AG10803 (cell line): ENCODE data around the gene TTI1.

Experiments
- DNase-seq: peaks from one replicate; pipeline ENCODE4 v3.0.0; 2010; ENCODE audit warnings: low read depth
- H3K4me3 ChIP-seq: 2 replicates; pipeline ENCODE4 v1.5.1; 2011; ENCODE audit warnings: mild to moderate bottlenecking, low read length, control low read depth
- CTCF ChIP-seq: conservative IDR thresholded peaks from 2 replicates; pipeline ENCODE4 v1.5.1; 2011; ENCODE audit warnings: mild to moderate bottlenecking, low read length, control low read depth, inconsistent platforms

The TTI1 gene

DNA sequence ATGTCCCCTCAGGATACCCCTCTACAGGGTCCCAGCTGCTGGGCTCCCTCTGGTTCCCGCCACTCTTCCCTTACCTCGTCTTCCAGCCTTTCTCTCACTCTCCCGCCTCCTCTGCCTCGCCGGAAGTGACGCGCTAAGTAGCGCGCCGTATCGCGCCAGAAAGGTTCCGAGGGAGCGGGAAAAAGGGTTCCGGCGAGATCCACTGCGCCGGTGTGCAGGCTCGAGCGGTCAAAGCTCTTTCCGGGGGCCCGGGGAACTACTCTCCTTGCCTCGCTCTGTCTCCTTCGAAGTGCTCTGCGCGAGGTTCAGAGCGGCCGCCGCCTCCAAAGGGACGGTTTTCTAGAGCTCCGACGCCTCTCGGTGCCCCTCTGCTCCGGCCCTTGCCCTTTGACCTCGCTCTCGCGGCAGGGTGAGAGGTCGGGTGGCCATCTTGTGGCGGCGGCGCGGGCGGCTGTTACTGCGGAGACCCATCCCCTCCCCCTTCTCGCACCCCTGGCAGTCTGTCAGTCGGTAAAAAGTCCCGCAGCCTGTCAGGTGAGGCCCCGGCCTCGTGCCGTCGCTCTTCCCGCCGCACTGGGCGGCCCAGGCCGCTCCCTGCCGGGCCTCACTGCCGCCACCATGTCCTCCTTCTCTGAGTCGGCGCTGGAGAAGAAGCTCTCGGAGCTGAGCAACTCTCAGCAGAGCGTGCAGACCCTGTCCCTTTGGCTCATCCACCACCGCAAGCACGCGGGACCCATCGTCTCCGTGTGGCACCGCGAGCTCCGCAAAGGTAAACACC lies at the start of gene TTI1, which contains the start of gene RPRD1B:
Gene TTI1 (minus strand): TSS at position 127 of the 778 bp plus-strand sequence. CDS start 19,640 bp downstream, outside the sequence.
Gene RPRD1B (plus strand): TSS at position 417 of the 778 bp plus-strand sequence. CDS start 202 bp downstream, at position 619.
- H3K4me3 ChIP-seq: peak within 1 kb of the TSS; percentile 98
- no peak for TF ChIP-seq CTCF
- peak; percentile 76 for DNase-seq

GRCh38 chr20:38082894-38083293 lies 49.6 kb upstream of the TTI1 start:
- TF ChIP-seq CTCF: no peak
- H3K4me3 ChIP-seq: no peak overlapping the region
- DNase-seq: no peak

GRCh38 chr20:38081575-38081974 lies 48.3 kb upstream of the TTI1 start:
- no peak overlapping the region for H3K4me3 ChIP-seq
- no peak for DNase-seq
- TF ChIP-seq CTCF: no peak

GRCh38 chr20:38079353-38079752 lies 46.1 kb upstream of the TTI1 start:
- no peak overlapping the region for H3K4me3 ChIP-seq
- no peak for DNase-seq

DNA sequence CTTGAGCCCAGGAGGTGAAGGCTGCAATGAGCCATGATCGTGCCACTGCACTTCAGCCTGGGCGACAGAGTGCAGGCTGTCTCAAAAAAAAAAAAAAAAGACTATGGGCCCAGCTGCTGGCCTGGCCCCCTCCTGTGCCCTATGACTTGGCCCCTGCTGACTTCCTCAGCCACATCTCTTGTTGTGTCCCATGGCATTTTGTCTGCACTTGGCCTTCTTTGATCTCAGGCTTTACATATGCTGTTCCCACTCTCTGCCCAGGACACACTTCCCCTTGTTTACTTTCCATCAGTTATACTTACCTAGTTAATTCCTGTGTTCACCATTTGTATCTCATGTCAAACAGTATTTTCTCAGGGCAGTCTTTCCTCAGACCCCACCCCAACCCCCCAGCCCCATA lies 44.8 kb upstream of the TTI1 start:
- no peak for DNase-seq
- H3K4me3 ChIP-seq: no peak overlapping the region
- TF ChIP-seq CTCF: no peak

More at GRCh38 chr20:38079353-38079752, 46.1 kb upstream of the TTI1 start:
- TF ChIP-seq CTCF: no peak

DNA sequence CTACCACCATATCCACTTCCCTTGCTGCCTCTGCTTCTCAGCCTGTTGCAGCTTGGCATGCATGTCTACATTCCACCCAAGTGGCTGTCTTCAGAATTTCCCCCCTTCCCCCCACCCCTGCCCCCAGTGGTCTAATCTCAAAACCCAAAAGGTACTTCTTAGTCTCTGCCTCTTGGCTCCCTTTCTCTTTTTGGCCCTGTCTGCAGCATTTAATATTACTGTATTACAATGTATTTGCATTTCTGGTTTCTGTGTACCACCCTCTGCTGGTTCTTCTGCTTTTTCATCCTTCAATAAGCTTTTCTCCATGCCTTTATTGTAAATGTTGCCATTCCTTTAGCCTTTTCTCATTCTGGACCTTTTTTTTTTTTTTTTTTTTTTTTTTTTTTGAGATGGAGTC lies 43.3 kb upstream of the TTI1 start:
- TF ChIP-seq CTCF: no peak
- DNase-seq: no peak
- no peak overlapping the region for H3K4me3 ChIP-seq

DNA sequence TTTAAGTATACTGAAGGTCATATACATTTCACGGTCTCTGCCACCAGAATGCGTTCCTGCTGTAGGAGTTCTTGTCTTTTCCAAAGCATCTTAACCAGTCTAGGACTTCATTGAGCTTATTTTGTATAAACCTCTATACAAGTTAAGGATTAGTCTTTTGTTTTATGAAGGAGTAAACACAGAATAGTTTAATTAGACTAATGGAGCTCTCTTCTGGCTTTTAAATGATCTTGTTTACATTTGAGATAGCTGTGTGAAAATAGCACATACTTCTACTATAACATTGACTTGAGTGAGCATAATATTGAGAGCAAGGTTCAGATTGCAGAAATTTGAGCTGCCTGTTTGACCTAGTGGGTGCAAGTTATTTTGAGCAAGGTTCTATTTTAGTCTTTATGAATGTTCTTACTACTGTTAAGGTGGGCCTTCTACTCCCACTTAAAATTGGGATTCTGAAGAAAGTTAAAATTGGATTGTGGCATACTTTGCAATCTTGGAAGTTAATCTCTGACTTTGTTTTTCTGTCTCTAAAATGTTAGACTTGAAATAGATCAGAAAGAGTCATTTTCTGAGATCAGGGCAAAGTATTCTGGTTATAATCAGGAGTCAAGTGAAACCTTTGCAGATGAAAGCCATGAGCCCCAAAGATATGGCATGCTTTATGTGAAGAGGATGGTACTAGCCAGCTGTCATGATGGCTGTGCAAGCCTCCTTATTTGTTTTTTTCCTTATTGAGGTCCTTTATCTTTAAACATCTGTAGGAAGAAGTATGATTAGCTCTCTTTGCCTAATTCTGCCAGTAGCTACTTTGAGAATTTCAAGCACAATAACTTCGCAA lies 42.1 kb upstream of the TTI1 start:
- no peak for TF ChIP-seq CTCF
- DNase-seq: no peak
- H3K4me3 ChIP-seq: no peak overlapping the region
